H7 (cell line): ENCODE measurements around the gene CDPF1. TPM values are rescaled to one million over a fixed set of nuclear protein-coding genes. Genes with fewer than 3 reads are reported as not detected.
A peak's percentile ranks its signal among the peaks of the same experiment; 100 is the strongest.

Experiments used
- DNase-seq: peaks from one replicate; pipeline ENCODE4 v3.0.0; 2012
- H3K27me3 ChIP-seq: 2 replicates; pipeline ENCODE4 v1.6.0; 2011; ENCODE audit warnings: mild to moderate bottlenecking, low read length; ENCODE audit not compliant: control insufficient read depth, insufficient read depth
- H3K36me3 ChIP-seq: replicated peaks from 2 replicates; pipeline ENCODE4 v1.5.1; 2011; ENCODE audit warnings: low read length; ENCODE audit not compliant: control insufficient read depth, insufficient read depth
- H3K4me3 ChIP-seq: 2 replicates; pipeline ENCODE4 v1.5.1; 2011; ENCODE audit warnings: low read depth, mild to moderate bottlenecking, control low read depth, low read length, moderate library complexity; ENCODE audit not compliant: insufficient read depth
- total RNA-seq: library from RNA; depleted of rRNA; stranded (reverse); fragments of >200 nt; shearing (Covaris generic); gene quantifications from 2 replicates; pipeline ENCODE4 v1.2.3, GENCODE V29; 2014

CDPF1 gene
- total RNA-seq, 1 experiment from 2014 or later = 24.5 TPM

GRCh38 chr22:46288846-46289243, 38.8 kb upstream of the CDPF1 start:
- H3K36me3 ChIP-seq = peaks cover 6% of the 10 kb centered on the region

GRCh38 chr22:46287873-46288751, 38.0 kb upstream of the CDPF1 start:
- DNase-seq = peak; percentile 44
- peaks cover 6% of the 10 kb centered on the region for H3K36me3 ChIP-seq
- H3K27me3 ChIP-seq = no peaks in the 10 kb centered on the region
- no peak overlapping the region for H3K4me3 ChIP-seq

More at GRCh38 chr22:46288846-46289243, 38.8 kb upstream of the CDPF1 start:
- H3K27me3 ChIP-seq = no peaks in the 10 kb centered on the region
- no peak overlapping the region for H3K4me3 ChIP-seq
- DNase-seq = no peak

GRCh38 chr22:46286941-46287872, 37.1 kb upstream of the CDPF1 start:
- no peak overlapping the region for H3K4me3 ChIP-seq
- H3K36me3 ChIP-seq = peaks cover 6% of the 10 kb centered on the region
- no peaks in the 10 kb centered on the region for H3K27me3 ChIP-seq
- peak; percentile 36 for DNase-seq

- Histone ChIP-seq H3K27me3 (no peaks in the 10 kb centered on the region), H3K36me3 (peaks cover 6% of the 10 kb centered on the region), H3K4me3 (no peak overlapping the region)
- no peak for DNase-seq
Observed at GRCh38 chr22:46286006-46286405, 35.9 kb upstream of the CDPF1 start.

- H3K27me3 ChIP-seq = no peaks in the 10 kb centered on the region
Observed at GRCh38 chr22:46281866-46282678, 32.0 kb upstream of the CDPF1 start.

GRCh38 chr22:46280999-46281623, 31.0 kb upstream of the CDPF1 start:
- Histone ChIP-seq H3K36me3 (peaks cover 12% of the 10 kb centered on the region), H3K4me3 (no peak overlapping the region), H3K27me3 (no peaks in the 10 kb centered on the region)
- DNase-seq = peak; percentile 43

More at GRCh38 chr22:46281866-46282678, 32.0 kb upstream of the CDPF1 start:
- Histone ChIP-seq H3K4me3 (no peak overlapping the region), H3K36me3 (peaks cover 10% of the 10 kb centered on the region)
- DNase-seq = no peak

GRCh38 chr22:46280063-46280817, 30.1 kb upstream of the CDPF1 start:
- peak; percentile 23 for DNase-seq
- H3K36me3 ChIP-seq = peaks cover 16% of the 10 kb centered on the region

GRCh38 chr22:46278656-46279645, 28.9 kb upstream of the CDPF1 start:
- Histone ChIP-seq H3K27me3 (no peaks in the 10 kb centered on the region), H3K36me3 (peaks cover 13% of the 10 kb centered on the region), H3K4me3 (no peak overlapping the region)
- no peak for DNase-seq

More at GRCh38 chr22:46280063-46280817, 30.1 kb upstream of the CDPF1 start:
- Histone ChIP-seq H3K4me3 (no peak overlapping the region), H3K27me3 (no peaks in the 10 kb centered on the region)

- Histone ChIP-seq H3K4me3 (no peak overlapping the region), H3K36me3 (peaks cover 15% of the 10 kb centered on the region), H3K27me3 (no peaks in the 10 kb centered on the region)
- DNase-seq = no peak
Observed at GRCh38 chr22:46276563-46276962, 26.5 kb upstream of the CDPF1 start.

GRCh38 chr22:46275455-46276122, 25.5 kb upstream of the CDPF1 start:
- peaks cover 13% of the 10 kb centered on the region for H3K36me3 ChIP-seq
- H3K4me3 ChIP-seq = no peak overlapping the region
- no peaks in the 10 kb centered on the region for H3K27me3 ChIP-seq
- DNase-seq = no peak

GRCh38 chr22:46274381-46274780, 24.3 kb upstream of the CDPF1 start:
- Histone ChIP-seq H3K27me3 (no peaks in the 10 kb centered on the region), H3K4me3 (no peak overlapping the region), H3K36me3 (peaks cover 13% of the 10 kb centered on the region)
- DNase-seq = no peak
